ENCODE measurements around the gene B3GNT9.
A peak's percentile ranks its signal among the peaks of the same experiment; 100 is the strongest.

Gene B3GNT9

DNA sequence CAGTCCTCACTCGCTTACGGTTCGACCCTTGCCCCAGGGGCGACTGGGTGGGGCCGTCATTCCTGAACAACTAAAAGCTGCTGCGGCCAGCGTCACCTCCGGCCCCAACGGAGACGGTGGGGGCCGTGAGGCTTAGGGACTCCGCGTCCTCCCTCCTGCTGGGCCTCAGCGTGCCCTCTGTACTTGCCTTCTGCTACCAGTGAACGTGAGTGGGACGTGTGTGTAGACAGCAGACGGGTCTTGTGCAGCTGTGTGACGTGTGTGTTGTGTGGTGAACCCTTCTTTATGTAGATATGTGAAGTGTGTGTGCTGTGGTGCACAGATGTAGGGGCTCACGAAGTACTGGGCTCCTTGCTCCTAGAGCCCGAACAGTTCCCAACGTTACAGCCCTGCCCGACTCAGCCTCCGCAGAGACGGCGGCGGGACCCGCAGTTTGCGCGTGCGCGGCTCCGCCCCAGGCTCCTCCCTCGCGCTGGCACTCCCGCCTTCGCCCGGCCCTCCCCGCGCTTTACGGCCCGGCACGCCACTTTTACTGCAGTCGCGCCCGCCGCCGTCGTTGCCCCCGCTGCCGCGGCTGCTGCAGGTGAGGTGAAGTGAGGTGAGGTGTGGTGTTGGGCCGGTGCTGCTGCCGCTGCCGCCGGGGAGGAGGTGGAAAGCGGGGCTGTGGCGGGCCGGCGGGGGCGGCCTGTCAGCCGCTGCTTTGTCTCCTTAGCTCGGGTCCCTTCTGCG, 41.2 kb downstream of the B3GNT9 start, which contains the start of gene PHAF1:
TSS of gene PHAF1 (plus strand) at position 535 of the 729 bp plus-strand sequence. CDS start 235 bp downstream, outside the sequence.
- DNase-seq = peak; percentile 80

DNA sequence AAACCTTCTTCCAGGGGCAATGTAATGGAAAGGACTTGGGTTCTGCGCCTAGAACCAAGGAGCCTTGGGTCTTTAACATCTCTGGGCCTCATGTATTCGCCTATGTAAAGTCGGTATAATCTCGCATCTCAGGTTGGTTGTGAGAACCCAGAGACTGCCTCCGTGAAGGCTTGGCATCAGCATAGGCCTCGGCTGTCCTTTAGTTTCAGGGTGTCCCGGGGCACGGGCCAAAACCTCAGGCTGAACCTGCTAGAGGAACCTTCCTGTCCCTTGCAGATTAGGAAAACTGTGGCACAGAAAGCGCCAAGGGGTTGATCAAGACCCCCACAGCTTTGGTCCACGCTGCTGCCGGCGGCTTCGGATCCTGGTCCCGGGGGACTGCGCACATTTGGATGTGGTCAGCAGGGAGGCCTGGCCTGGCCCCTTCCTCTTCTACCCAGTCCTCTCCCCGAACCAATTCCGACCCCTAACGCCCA, 41.8 kb downstream of the B3GNT9 start:
- no peak for DNase-seq

DNA sequence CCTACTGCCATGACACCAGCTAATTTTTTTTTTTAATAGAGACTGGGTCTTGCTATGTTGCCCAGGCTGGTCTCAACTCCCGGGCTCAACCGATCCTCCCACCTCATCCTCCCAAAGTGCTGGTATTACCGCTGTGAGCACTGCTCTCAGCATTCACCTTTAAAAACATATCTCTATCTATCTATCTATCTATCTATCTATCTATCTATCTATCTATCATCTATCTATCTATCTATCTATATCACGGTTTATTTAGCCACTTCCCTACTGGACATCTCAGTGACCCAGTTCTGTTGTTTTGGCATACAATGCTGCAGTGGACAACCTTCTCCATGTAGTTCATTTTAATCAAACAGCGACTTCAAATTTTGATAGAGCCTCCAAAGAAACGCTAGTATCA, 42.3 kb downstream of the B3GNT9 start:
- DNase-seq = no peak

DNA sequence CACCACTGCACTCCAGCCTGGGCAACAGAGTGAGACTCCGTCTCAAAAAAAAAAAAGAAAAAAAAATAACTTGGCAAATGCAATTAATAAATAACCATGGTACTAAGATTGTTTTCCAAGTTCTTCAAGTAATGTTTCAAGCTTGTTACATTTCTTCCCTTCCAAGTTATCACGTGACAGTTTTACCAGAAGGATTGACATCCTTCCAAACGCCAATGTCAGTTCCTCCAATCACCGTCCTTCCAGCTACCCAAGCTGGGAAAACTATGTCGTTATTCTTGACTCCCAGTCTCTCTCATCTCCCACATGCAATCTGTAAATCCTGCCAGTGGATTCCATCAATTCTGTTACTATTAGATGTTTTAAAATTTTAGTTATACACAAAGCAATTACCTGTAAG, 44.9 kb downstream of the B3GNT9 start:
- no peak for DNase-seq

DNA sequence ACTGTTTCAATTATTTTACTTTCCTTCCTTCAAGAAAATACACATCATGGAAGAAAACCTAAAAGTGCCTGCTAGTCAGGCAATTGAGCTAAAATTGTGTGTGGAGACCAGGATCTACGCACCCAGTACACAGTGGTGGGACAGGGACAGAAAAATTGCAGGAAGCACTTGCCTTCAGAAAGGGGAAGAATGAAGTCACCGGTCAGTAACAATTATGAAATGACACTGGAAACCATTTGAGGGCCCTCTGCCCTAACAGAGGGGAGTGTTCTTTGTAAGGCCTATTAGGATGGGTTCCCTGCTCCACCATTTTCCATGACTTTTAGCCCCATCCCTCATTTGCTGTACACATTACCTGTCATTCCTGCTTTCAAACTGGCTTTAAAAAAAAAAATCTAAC, 45.6 kb downstream of the B3GNT9 start:
- DNase-seq = no peak

DNA sequence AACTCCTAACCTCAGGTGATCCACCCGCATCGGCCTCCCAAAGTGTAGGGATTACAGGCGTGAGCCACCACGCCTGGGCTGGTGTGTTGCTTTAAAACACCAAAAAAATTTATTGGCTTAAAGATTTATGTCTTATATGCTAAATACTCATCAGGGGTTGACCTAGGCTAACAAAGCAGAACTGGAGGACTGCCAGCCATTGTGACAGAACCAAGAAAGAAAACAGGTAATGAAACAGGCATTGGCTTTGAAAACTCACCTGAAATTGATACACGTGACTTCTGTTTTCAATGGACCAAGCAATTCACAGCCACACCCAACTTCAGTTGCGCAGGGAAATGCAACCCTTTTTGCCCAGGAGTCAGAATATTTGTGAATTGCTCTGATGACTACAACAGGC, 46.0 kb downstream of the B3GNT9 start:
- no peak for DNase-seq

DNA sequence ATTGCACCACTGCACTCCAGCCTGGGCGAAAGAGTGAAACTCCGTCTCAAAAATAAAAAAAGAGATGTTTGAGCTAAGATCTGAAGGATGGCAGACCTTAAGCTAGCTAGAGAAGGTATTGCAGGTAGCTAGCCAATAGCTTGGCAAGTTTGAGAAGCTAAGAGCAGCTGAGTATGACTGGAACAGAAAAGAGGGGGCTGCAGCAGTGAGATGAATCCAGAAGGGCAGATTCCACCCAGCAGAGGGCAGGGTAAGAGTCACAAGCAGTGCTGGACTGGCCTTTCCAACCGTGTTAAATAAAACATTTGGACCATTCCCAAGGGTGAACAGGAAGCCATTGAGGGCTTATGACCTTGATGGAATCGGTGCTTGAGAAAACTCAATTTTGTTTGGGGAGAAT, 46.7 kb downstream of the B3GNT9 start:
- no peak for DNase-seq

DNA sequence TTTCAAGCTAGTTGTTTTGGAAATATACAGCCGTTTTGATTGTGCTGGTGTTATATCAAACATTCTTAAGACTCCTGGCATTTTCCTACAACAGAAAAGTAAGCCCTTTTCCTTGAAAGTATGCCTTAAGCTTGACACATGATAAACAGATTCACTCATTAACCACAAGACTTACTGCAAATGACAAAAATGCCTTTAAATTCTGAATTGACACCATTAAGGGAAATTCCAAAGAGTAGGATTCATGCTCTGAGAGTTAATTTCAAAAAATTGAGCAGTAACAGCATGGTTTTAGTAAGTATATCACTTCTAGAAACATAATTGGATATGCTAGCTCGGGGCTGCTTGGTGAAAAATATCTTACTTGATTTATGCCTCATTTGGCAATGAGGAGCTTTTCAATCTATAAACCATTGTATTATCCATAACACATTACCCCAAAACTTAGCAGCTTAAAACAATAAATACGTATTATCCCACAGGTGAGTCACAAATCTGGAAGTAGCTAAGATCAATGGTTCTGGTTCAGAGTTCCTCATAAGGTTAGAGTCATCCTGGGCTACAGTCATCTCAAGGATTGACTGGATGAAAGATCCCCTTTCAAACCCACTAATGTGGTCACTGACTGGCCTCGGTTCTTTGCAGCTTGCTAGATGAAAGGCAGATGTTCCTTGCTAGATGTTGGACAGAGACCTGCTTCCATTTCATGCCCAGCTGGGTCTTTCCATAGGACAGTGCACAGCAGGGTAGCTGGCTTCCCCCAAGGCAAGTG, 49.3 kb downstream of the B3GNT9 start:
- DNase-seq = no peak

DNA sequence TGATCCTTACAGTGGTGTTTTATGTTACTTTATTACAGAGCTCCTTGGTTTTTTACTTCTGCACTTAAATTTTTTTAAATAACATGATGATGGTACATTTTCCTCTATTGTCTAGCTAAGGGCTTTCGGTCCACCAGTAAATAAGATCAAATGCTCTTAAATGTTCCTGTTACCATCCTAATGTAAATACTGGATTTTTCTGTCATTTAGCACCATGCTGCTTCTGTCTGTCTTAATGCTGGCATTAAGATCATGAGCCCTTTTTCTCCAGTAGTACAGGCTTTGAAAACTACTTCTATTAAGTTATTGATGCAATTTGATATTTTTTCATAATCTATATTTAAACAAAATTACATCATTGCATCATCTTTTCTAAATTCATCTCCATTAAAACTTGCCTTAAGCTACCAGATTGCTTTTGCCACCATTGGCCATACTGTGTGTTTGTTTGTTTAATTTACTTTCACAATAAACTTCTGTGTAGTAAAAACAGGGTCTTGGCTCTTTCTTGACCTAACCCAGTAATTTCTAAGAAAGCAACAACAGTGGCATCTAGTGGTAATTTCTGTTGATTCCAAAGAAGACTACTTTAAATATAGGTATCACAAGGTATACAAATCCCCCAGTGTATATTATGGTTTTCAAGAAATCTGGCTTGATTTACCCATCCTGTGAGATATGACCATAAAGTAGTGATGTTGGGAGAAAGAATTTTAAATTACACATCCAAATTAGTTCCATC, 50.1 kb downstream of the B3GNT9 start:
- DNase-seq = peak; percentile 15

DNA sequence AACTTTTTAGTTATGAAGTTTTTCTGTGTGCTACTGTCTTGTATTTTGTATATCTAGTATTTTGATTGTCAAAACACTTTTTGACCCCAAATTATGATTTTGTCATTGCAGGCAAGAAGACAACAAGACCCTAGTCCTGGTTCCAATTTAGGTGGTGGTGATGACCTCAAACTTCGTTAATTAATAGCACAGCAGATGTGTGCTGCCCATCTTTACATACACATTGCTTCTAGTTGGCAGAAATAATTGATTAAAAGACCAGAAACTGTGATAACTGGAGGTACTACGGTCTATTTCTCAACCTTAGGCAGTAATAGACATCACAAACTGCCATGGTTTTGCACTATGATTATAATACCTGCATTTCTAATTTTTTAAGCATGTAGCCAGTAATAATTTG, 52.2 kb downstream of the B3GNT9 start:
- no peak for DNase-seq
